Measurements from ENCODE around the gene NTHL1.

Gene NTHL1

GRCh38 chr16:2072926-2073325 lies 25.3 kb upstream of the NTHL1 start:
- no peak overlapping the region for H3K27ac ChIP-seq
- H3K9me3 ChIP-seq (ENCODE audit: severe bottlenecking), result no peaks in the 10 kb centered on the region
- peaks cover 65% of the 10 kb centered on the region for H3K36me3 ChIP-seq
- H3K27me3 ChIP-seq (ENCODE audit: insufficient read depth, low read depth, severe bottlenecking), result no peaks in the 10 kb centered on the region
- H3K4me3 ChIP-seq (ENCODE audit: low read depth, low read length), result no peak overlapping the region
- no peak for TF ChIP-seq CTCF (IDR thresholded peaks at IDR 0.05; ENCODE audit: low read depth, low read length)
- DNase-seq, result no peak

GRCh38 chr16:2071454-2072202 lies 24.0 kb upstream of the NTHL1 start:
- Histone ChIP-seq H3K4me3 (ENCODE audit: low read depth, low read length) (no peak overlapping the region), H3K36me3 (peaks cover 74% of the 10 kb centered on the region), H3K9me3 (ENCODE audit: severe bottlenecking) (no peaks in the 10 kb centered on the region), H3K27ac (no peak overlapping the region), H3K27me3 (ENCODE audit: insufficient read depth, low read depth, severe bottlenecking) (no peaks in the 10 kb centered on the region)
- peak; percentile 44 for TF ChIP-seq CTCF (IDR thresholded peaks at IDR 0.05; ENCODE audit: low read depth, low read length)
- DNase-seq, result no peak

GRCh38 chr16:2070576-2071453 lies 23.2 kb upstream of the NTHL1 start:
- DNase-seq, result no peak
- H3K27ac ChIP-seq, result no peak overlapping the region
- no peak for TF ChIP-seq CTCF (IDR thresholded peaks at IDR 0.05; ENCODE audit: low read depth, low read length)
- no peaks in the 10 kb centered on the region for H3K27me3 ChIP-seq (ENCODE audit: insufficient read depth, low read depth, severe bottlenecking)
- H3K4me3 ChIP-seq (ENCODE audit: low read depth, low read length), result no peak overlapping the region
- H3K36me3 ChIP-seq, result peaks cover 72% of the 10 kb centered on the region
- no peaks in the 10 kb centered on the region for H3K9me3 ChIP-seq (ENCODE audit: severe bottlenecking)

- H3K36me3 ChIP-seq, result peaks cover 58% of the 10 kb centered on the region
- no peak overlapping the region for H3K27ac ChIP-seq
- TF ChIP-seq CTCF (IDR thresholded peaks at IDR 0.05; ENCODE audit: low read depth, low read length), result no peak
- H3K27me3 ChIP-seq (ENCODE audit: insufficient read depth, low read depth, severe bottlenecking), result no peaks in the 10 kb centered on the region
- no peaks in the 10 kb centered on the region for H3K9me3 ChIP-seq (ENCODE audit: severe bottlenecking)
- H3K4me3 ChIP-seq (ENCODE audit: low read depth, low read length), result no peak overlapping the region
- no peak for DNase-seq
Measured at GRCh38 chr16:2066139-2066538, 18.5 kb upstream of the NTHL1 start.

- Histone ChIP-seq H3K9me3 (ENCODE audit: severe bottlenecking) (no peaks in the 10 kb centered on the region), H3K27me3 (ENCODE audit: insufficient read depth, low read depth, severe bottlenecking) (no peaks in the 10 kb centered on the region), H3K36me3 (peaks cover 60% of the 10 kb centered on the region), H3K4me3 (ENCODE audit: low read depth, low read length) (no peak overlapping the region), H3K27ac (no peak overlapping the region)
- TF ChIP-seq CTCF (IDR thresholded peaks at IDR 0.05; ENCODE audit: low read depth, low read length), result no peak
- no peak for DNase-seq
Measured at GRCh38 chr16:2064368-2064945, 16.8 kb upstream of the NTHL1 start.
